ENCODE results near the gene TMEM17.

DNA sequence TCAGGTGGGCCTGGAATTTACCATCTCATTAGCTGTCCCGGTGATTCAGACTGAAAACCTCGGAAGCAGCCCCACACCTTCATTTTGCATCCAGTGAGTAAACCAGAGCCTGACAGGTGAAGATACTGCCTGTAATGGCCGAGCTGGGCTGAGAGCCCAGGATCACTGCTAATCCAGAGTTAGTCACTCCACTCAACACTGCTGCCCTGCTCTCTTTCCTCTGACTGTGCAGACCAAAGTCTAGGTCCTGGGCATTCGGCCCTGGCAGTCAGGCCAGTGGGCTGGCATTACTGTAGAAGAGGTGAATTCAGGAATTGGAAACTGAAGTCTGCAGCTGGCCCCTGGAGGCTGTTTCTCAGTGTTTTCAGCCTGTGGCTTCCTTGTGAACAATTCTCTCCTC is 44.3 kb downstream of the TMEM17 start:
- TF ChIP-seq, protein P1, sequence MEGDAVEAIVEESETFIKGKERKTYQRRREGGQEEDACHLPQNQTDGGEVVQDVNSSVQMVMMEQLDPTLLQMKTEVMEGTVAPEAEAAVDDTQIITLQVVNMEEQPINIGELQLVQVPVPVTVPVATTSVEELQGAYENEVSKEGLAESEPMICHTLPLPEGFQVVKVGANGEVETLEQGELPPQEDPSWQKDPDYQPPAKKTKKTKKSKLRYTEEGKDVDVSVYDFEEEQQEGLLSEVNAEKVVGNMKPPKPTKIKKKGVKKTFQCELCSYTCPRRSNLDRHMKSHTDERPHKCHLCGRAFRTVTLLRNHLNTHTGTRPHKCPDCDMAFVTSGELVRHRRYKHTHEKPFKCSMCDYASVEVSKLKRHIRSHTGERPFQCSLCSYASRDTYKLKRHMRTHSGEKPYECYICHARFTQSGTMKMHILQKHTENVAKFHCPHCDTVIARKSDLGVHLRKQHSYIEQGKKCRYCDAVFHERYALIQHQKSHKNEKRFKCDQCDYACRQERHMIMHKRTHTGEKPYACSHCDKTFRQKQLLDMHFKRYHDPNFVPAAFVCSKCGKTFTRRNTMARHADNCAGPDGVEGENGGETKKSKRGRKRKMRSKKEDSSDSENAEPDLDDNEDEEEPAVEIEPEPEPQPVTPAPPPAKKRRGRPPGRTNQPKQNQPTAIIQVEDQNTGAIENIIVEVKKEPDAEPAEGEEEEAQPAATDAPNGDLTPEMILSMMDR (IDR thresholded peaks at IDR 0.05) = no peak
- no peak for TF ChIP-seq SIN3A (IDR thresholded peaks at IDR 0.05; ENCODE audit: borderline replicate concordance, insufficient read depth, low read depth, low read length)
- no peak for TF ChIP-seq POLR2AphosphoS5 (IDR thresholded peaks at IDR 0.05; ENCODE audit: low read depth, low read length)

Data from Panc1 (cell line).